Astrocyte of the cerebellum (primary cell): ENCODE data around the gene ZBTB6.

Experiments
- DNase-seq: peaks from one replicate; pipeline ENCODE4 v3.0.0-alpha.2; 2011; ENCODE audit warnings: low read depth
- H3K4me3 ChIP-seq: 2 replicates; pipeline ENCODE4 v1.5.1; 2011; ENCODE audit warnings: mild to moderate bottlenecking, low read depth, low read length, moderate library complexity
- CTCF ChIP-seq: IDR thresholded peaks from 2 replicates; pipeline ENCODE4 v1.5.1; 2012; ENCODE audit warnings: low read length, low read depth, moderate library complexity, mild to moderate bottlenecking; ENCODE audit errors: missing control alignments
- in situ Hi-C: cut with HindIII; loops from 2 replicates; pipeline ENCODE4 v1.10.0; 2017; ENCODE audit warnings: low sequenced_read_pairs

ZBTB6 gene

GRCh38 chr9:122912964-122913673, at the start of gene ZBTB6:
TSS of gene ZBTB6 (minus strand) at chr9:122913323. CDS start at chr9:122912072, 1,251 bp downstream.
- DNase-seq, result peak; percentile 68
- in situ Hi-C loops, result no loop called here
- peak within 1 kb of the TSS; percentile 59 for H3K4me3 ChIP-seq
- no peak for TF ChIP-seq CTCF

- DNase-seq, result no peak
- in situ Hi-C loops, result no loop called here
- TF ChIP-seq CTCF, result no peak
- no peak overlapping the region for H3K4me3 ChIP-seq
Measured at GRCh38 chr9:122961139-122961538, 48.0 kb upstream of the ZBTB6 start.

- in situ Hi-C loops, result no loop called here
- TF ChIP-seq CTCF, result no peak
- no peak for DNase-seq
- H3K4me3 ChIP-seq, result no peak overlapping the region
Measured at GRCh38 chr9:122955961-122956360, 42.8 kb upstream of the ZBTB6 start.

GRCh38 chr9:122954253-122954691, 41.1 kb upstream of the ZBTB6 start:
- in situ Hi-C loops, result no loop called here
- TF ChIP-seq CTCF, result no peak
- no peak overlapping the region for H3K4me3 ChIP-seq
- peak; percentile 45 for DNase-seq

GRCh38 chr9:122951056-122951455, 37.9 kb upstream of the ZBTB6 start:
- DNase-seq, result no peak
- in situ Hi-C loops, result no loop called here
- no peak for TF ChIP-seq CTCF
- no peak overlapping the region for H3K4me3 ChIP-seq

GRCh38 chr9:122950263-122950662, 37.1 kb upstream of the ZBTB6 start:
- in situ Hi-C loops, result no loop called here
- no peak for DNase-seq
- TF ChIP-seq CTCF, result no peak
- no peak overlapping the region for H3K4me3 ChIP-seq

GRCh38 chr9:122949696-122950095, 36.6 kb upstream of the ZBTB6 start:
- TF ChIP-seq CTCF, result no peak
- no peak overlapping the region for H3K4me3 ChIP-seq
- no peak for DNase-seq
- in situ Hi-C loops, result no loop called here
